GM08714 (cell line): ENCODE results near the gene TGFBR3.

Source experiments
- H3K4me3 ChIP-seq: fragments of 200-500 bp; sonication (Bioruptor generic); 2 replicates; pipeline ENCODE4 v1.5.1; 2014; ENCODE audit warnings: mild to moderate bottlenecking, low read length, inconsistent platforms
- ZNF274 ChIP-seq: IDR thresholded peaks from 2 replicates; pipeline ENCODE4 v1.6.1; 2012; ENCODE audit warnings: mild to moderate bottlenecking, low read depth, low read length

Gene TGFBR3

DNA sequence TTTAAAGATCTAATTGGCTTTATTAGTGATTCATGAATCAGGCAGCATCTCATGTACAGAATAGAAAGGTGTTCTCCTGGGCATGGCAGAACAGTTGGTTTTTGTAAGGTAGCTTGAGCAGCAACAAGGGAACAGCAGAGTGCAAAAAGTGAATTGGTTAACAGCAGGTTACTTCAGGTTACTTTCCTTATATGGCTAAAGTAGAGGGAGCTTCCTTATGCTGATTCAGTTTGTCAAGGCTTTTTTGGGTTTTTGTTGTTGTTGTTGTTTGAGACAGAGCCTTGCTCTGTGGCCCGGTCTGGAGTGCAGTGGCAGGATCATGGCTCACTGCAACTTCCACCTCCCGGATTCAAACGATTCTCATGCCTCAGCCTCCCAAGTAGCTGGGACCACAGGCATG lies 252.5 kb downstream of the TGFBR3 start:
- no peak overlapping the region for H3K4me3 ChIP-seq
- no peak for TF ChIP-seq ZNF274

DNA sequence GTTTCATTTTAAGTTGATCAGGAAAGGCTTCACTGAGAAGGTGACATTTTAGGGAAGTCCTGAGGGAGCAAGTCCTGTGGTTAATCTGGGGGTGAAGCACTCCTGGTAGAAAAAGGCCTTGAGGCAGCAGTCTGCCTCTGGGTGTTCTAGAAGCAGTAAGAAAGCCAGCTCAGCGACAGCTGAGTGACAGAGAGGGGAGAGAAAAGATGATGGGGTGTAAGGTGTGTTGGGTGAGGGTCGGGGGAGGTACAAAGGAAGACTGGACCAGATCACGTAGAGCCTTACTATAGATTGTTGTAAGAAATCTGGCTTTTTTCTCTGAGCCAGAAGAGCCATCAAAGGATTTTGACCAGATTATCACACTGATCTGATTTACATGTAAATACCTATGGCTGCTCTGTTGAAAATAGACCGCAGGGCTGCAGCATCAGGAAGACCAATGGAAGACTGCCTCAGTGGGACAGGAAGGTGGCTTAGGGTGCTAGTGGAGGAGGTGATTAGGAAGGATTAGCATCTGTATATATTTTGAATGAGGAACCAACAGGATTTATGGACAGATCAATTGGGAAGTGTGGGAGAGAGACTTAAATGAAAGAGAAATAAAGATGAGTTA lies 254.1 kb downstream of the TGFBR3 start:
- no peak overlapping the region for H3K4me3 ChIP-seq
- TF ChIP-seq ZNF274: no peak

DNA sequence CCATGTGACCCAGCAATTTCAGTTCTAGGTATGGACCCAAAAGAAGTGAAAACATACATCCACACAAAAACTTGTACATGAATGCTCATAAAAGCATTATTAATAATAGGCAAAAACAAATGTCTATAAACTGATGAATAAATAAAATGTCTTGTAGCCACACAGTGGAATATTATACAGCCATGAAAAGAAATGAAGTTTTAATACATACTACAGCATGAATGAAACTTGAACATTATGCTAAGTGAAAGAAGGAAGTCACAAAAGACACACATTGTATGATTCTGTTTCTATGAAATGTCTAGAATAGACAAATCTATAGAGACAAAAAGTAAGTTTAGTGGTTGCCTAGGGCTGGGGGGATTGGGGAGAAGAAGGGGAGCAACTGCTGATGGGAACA lies 255.1 kb downstream of the TGFBR3 start:
- no peak overlapping the region for H3K4me3 ChIP-seq
- TF ChIP-seq ZNF274: no peak
